Measurements from ENCODE around the gene BRIP1.

Gene BRIP1

GRCh38 chr17:61746248-61746985 is 116.9 kb downstream of the BRIP1 start:
- H3K9me3 ChIP-seq (ENCODE audit: control insufficient read depth, insufficient read depth, low read depth, low read length): no peaks in the 10 kb centered on the region
- no peak for TF ChIP-seq ATF2 (tag by site-specific recombination; IDR thresholded peaks at IDR 0.05; ENCODE audit: low read depth)
- peak; percentile 65 for TF ChIP-seq SETDB1 (IDR thresholded peaks at IDR 0.05; ENCODE audit: insufficient read length, low read length)
- no peak overlapping the region for H3K27ac ChIP-seq (ENCODE audit: extremely low read depth, low read depth, low read length)
- H3K36me3 ChIP-seq (ENCODE audit: control insufficient read depth in 2 of 2, insufficient read depth in 1 of 2, low read length in 2 of 2): peaks cover 35 to 51% of the 10 kb centered on the region in 2 experiments
- H3K4me1 ChIP-seq (ENCODE audit: control insufficient read depth, insufficient read depth, low read length): no peaks in the 10 kb centered on the region
- H3K4me3 ChIP-seq (ENCODE audit: low read depth, low read length): no peak overlapping the region
- ChIA-PET POLR2A (interaction anchor here (1.0 kb wide), 1 partner anchor 567 kb away, joined by 6 read pairs; no protein-coding TSS in a partner anchor), CTCF (interaction anchor here (0.6 to 1.6 kb wide), 2 partner anchors 163 to 515 kb away, joined by 3 read pairs; no protein-coding TSS in a partner anchor)

GRCh38 chr17:61744804-61745203 is 118.5 kb downstream of the BRIP1 start:
- no peaks in the 10 kb centered on the region for H3K9me3 ChIP-seq (ENCODE audit: control insufficient read depth, insufficient read depth, low read depth, low read length)
- H3K4me3 ChIP-seq (ENCODE audit: low read depth, low read length): no peak overlapping the region
- peaks cover 43 to 54% of the 10 kb centered on the region in 2 experiments for H3K36me3 ChIP-seq (ENCODE audit: control insufficient read depth in 2 of 2, insufficient read depth in 1 of 2, low read length in 2 of 2)
- CTCF ChIA-PET: interaction anchor here (1.6 kb wide), 1 partner anchor 162 kb away, joined by 3 read pairs; no protein-coding TSS in a partner anchor
- H3K27ac ChIP-seq (ENCODE audit: extremely low read depth, low read depth, low read length): no peak overlapping the region
- TF ChIP-seq ZNF473 (tag by site-specific recombination; IDR thresholded peaks at IDR 0.05): no peak
- TF ChIP-seq ZNF132 (tag by site-specific recombination; IDR thresholded peaks at IDR 0.05; ENCODE audit: borderline replicate concordance): no peak
- TF ChIP-seq ZFHX2 (tag by site-specific recombination; conservative IDR thresholded peaks at IDR 0.05): no peak
- TF ChIP-seq ZNF2 (tag by site-specific recombination; IDR thresholded peaks at IDR 0.05): no peak
- POLR2A ChIA-PET: interaction anchor here (0.6 kb wide), 1 partner anchor 705 kb away, joined by 3 read pairs; no protein-coding TSS in a partner anchor
- H3K4me1 ChIP-seq (ENCODE audit: control insufficient read depth, insufficient read depth, low read length): no peaks in the 10 kb centered on the region

- H3K9me3 ChIP-seq (ENCODE audit: control insufficient read depth, insufficient read depth, low read depth, low read length): no peaks in the 10 kb centered on the region
- CTCF ChIA-PET: no interaction called here
- H3K4me1 ChIP-seq (ENCODE audit: control insufficient read depth, insufficient read depth, low read length): no peaks in the 10 kb centered on the region
- H3K27ac ChIP-seq (ENCODE audit: extremely low read depth, low read depth, low read length): no peak overlapping the region
- H3K36me3 ChIP-seq (ENCODE audit: control insufficient read depth in 2 of 2, insufficient read depth in 1 of 2, low read length in 2 of 2): peaks cover 48 to 49% of the 10 kb centered on the region in 2 experiments
- POLR2A ChIA-PET: no interaction called here
- TF ChIP-seq HOXD13 (CRISPR knock-in tag; IDR thresholded peaks at IDR 0.05; ENCODE audit: borderline replicate concordance) (no peak), ZNF24 (tag by site-specific recombination; IDR thresholded peaks at IDR 0.05) (no peak), ZBTB7A (tag by site-specific recombination; IDR thresholded peaks at IDR 0.05; ENCODE audit: low read depth) (no peak), ZNF692 (tag by site-specific recombination; IDR thresholded peaks at IDR 0.05) (no peak), ATF2 (tag by site-specific recombination; IDR thresholded peaks at IDR 0.05; ENCODE audit: low read depth) (no peak), REPIN1 (tag by site-specific recombination; IDR thresholded peaks at IDR 0.05; ENCODE audit: low read depth) (no peak), ZNF311 (tag by site-specific recombination; IDR thresholded peaks at IDR 0.05; ENCODE audit: borderline replicate concordance) (no peak), ZNF433 (tag by site-specific recombination; IDR thresholded peaks at IDR 0.05; ENCODE audit: low read depth) (no peak), ZNF239 (tag by site-specific recombination; IDR thresholded peaks at IDR 0.05) (no peak), ZNF10 (tag by site-specific recombination; IDR thresholded peaks at IDR 0.05) (no peak)
- no peak overlapping the region for H3K4me3 ChIP-seq (ENCODE audit: low read depth, low read length)
Measured at GRCh38 chr17:61744252-61744651, 119.1 kb downstream of the BRIP1 start.
